ENCODE data around the gene CEP131.

- TF ChIP-seq SIN3A (IDR thresholded peaks at IDR 0.05; ENCODE audit: borderline replicate concordance, insufficient read depth, low read length) = no peak
- TF ChIP-seq REST (IDR thresholded peaks at IDR 0.05; ENCODE audit: insufficient read depth in 1 of 2, low read depth in 2 of 2, low read length in 2 of 2) = no peak
- TF ChIP-seq POLR2AphosphoS5 (IDR thresholded peaks at IDR 0.05; ENCODE audit: low read depth, low read length) = no peak
- TF ChIP-seq TAF1 (IDR thresholded peaks at IDR 0.05; ENCODE audit: borderline replicate concordance, insufficient read depth, low read length) = no peak
Measured at GRCh38 chr17:81258292-81258691, 35.5 kb upstream of the CEP131 start.

Data from PFSK-1 (cell line).